ENCODE measurements around the gene PIN1. TPM values are rescaled to one million over a fixed set of nuclear protein-coding genes. Genes with fewer than 3 reads are reported as not detected.

PIN1 gene
- total and polyA plus RNA-seq, 3 donors from 2014 or later, result 209 to 232 (median 228) TPM

DNA sequence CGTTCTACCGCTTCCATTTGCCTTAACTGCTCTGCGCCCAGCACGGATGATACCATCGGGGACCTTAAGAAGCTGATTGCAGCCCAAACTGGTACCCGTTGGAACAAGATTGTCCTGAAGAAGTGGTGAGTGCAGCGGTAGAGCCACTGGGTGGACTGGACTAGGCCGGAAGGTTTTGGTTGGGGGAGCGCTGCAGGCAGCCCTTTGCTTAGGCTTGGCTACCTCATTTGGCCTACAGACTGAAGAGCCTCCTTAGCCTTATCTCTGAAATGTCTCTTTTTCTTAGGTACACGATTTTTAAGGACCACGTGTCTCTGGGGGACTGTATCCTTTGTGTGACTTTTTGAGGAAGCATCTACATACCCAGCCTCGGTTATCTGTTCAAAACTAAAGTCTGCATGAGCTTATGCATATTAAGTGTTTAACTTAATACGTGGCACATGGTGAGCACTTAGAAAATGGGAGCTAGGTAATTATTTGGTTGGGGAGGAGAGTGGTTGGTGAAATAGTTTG is 6.5 kb upstream of the PIN1 start:
- peak overlapping the region in 1 of 2 donors; percentile 39 for H3K27ac ChIP-seq
- no peaks in the 10 kb centered on the region for H3K9me3 ChIP-seq
- no peaks in the 10 kb centered on the region for H3K27me3 ChIP-seq
- peaks cover 12% of the 10 kb centered on the region for H3K4me1 ChIP-seq
- TF ChIP-seq, protein P1, sequence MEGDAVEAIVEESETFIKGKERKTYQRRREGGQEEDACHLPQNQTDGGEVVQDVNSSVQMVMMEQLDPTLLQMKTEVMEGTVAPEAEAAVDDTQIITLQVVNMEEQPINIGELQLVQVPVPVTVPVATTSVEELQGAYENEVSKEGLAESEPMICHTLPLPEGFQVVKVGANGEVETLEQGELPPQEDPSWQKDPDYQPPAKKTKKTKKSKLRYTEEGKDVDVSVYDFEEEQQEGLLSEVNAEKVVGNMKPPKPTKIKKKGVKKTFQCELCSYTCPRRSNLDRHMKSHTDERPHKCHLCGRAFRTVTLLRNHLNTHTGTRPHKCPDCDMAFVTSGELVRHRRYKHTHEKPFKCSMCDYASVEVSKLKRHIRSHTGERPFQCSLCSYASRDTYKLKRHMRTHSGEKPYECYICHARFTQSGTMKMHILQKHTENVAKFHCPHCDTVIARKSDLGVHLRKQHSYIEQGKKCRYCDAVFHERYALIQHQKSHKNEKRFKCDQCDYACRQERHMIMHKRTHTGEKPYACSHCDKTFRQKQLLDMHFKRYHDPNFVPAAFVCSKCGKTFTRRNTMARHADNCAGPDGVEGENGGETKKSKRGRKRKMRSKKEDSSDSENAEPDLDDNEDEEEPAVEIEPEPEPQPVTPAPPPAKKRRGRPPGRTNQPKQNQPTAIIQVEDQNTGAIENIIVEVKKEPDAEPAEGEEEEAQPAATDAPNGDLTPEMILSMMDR (IDR thresholded peaks at IDR 0.05), result no peak
- TF ChIP-seq POLR2A (IDR thresholded peaks at IDR 0.05), result no peak
- WGBS, 2 donors, result 17 to 18% methylated on average over 13 of the region's 13 CpGs
- intact Hi-C loops (cut with DNase I; ENCODE audit: low total_unique reads), result no loop called here
- H3K4me3 ChIP-seq, result peak overlapping the region; percentile 80 to 95
- no peaks in the 10 kb centered on the region for H3K36me3 ChIP-seq (ENCODE audit: low read depth, missing control alignments)
- no peak for DNase-seq

- no peaks in the 10 kb centered on the region for H3K9me3 ChIP-seq
- H3K4me3 ChIP-seq, result peak overlapping the region; percentile 81 to 96
- no peaks in the 10 kb centered on the region for H3K27me3 ChIP-seq
- TF ChIP-seq, protein P1 (IDR thresholded peaks at IDR 0.05), result no peak
- TF ChIP-seq POLR2A (IDR thresholded peaks at IDR 0.05), result no peak
- WGBS, 2 donors, result 53 to 56% methylated on average over 6 of the region's 6 CpGs
- intact Hi-C loops (cut with DNase I; ENCODE audit: low total_unique reads), result no loop called here
- H3K27ac ChIP-seq, result peak overlapping the region in 1 of 2 donors; percentile 83
- H3K36me3 ChIP-seq (ENCODE audit: low read depth, missing control alignments), result no peaks in the 10 kb centered on the region
- no peak for DNase-seq
- H3K4me1 ChIP-seq, result peaks cover 14% of the 10 kb centered on the region
Observed at GRCh38 chr19:9834307-9834725, 802 bp upstream of the PIN1 start.

- no peak for DNase-seq
- 1% methylated on average over 28 of the region's 28 CpGs; no CpG with 5 or more reads in 1 of the 2 donors for WGBS, 2 donors
- Histone ChIP-seq H3K9me3 (no peaks in the 10 kb centered on the region), H3K27me3 (no peaks in the 10 kb centered on the region), H3K4me3 (peak overlapping the region; percentile 81 to 96), H3K4me1 (peaks cover 19% of the 10 kb centered on the region), H3K27ac (peak overlapping the region; percentile 77 to 82), H3K36me3 (ENCODE audit: low read depth, missing control alignments) (no peaks in the 10 kb centered on the region)
- intact Hi-C loops (cut with DNase I; ENCODE audit: low total_unique reads), result no loop called here
- TF ChIP-seq, protein P1 (IDR thresholded peaks at IDR 0.05), result no peak
- no peak for TF ChIP-seq POLR2A (IDR thresholded peaks at IDR 0.05)
Observed at GRCh38 chr19:9835507-9835949, 410 bp downstream of the PIN1 start.

- peak; percentile 46 for DNase-seq
- H3K4me3 ChIP-seq, result peak overlapping the region; percentile 81 to 96
- H3K27ac ChIP-seq, result peak overlapping the region; percentile 77 to 82
- H3K36me3 ChIP-seq (ENCODE audit: low read depth, missing control alignments), result no peaks in the 10 kb centered on the region
- H3K27me3 ChIP-seq, result no peaks in the 10 kb centered on the region
- intact Hi-C loops (cut with DNase I; ENCODE audit: low total_unique reads), result no loop called here
- no peaks in the 10 kb centered on the region for H3K9me3 ChIP-seq
- TF ChIP-seq, protein P1 (IDR thresholded peaks at IDR 0.05), result no peak
- no peak for TF ChIP-seq POLR2A (IDR thresholded peaks at IDR 0.05)
- WGBS, 2 donors, result 0 to 4% methylated on average over 5 of the region's 5 CpGs
- H3K4me1 ChIP-seq, result peaks cover 19% of the 10 kb centered on the region
Observed at GRCh38 chr19:9836021-9836420, 903 bp downstream of the PIN1 start.

- intact Hi-C loops (cut with DNase I; ENCODE audit: low total_unique reads), result no loop called here
- TF ChIP-seq, protein P1 (IDR thresholded peaks at IDR 0.05), result no peak
- no peak for TF ChIP-seq POLR2A (IDR thresholded peaks at IDR 0.05)
- Histone ChIP-seq H3K27ac (no peak overlapping the region), H3K27me3 (no peaks in the 10 kb centered on the region), H3K36me3 (ENCODE audit: low read depth, missing control alignments) (no peaks in the 10 kb centered on the region), H3K4me1 (peaks cover 38% of the 10 kb centered on the region), H3K4me3 (no peak overlapping the region), H3K9me3 (no peaks in the 10 kb centered on the region)
- no peak for DNase-seq
- WGBS, 2 donors, result 89 to 95% methylated on average over 14 to 15 of the region's 15 CpGs
Observed at GRCh38 chr19:9838324-9838723, 3.2 kb downstream of the PIN1 start.
